IMR-90 (cell line): ENCODE data around the gene PRM2. TPM values are rescaled to one million over a fixed set of nuclear protein-coding genes. Genes with fewer than 3 reads are reported as not detected.
A peak's percentile ranks its signal among the peaks of the same experiment; 100 is the strongest.

Experiments
- ATAC-seq: fragments of 200-7000 bp; cut with Tn5 transposase; 2 replicates; pipeline ENCODE4 v1.9.1; 2020; ENCODE audit warnings: low read depth, mild to moderate bottlenecking, moderate library complexity
- BruUV-seq: library from RNA; stranded (reverse); fragments of 400-500 nt; replicated peaks from 2 replicates; lab custom pipeline; 2021; lab: Mats Ljungman, UMichigan
- CTCF ChIA-PET: fragments of 300-600 bp; formaldehyde crosslinking; extraction: SDS; loops from one replicate; lab custom pipeline; 2021; ENCODE audit warnings: antibody characterized with exemption; lab: Yijun Ruan, JAX
- POLR2A ChIA-PET: fragments of 300-600 bp; sonication (Branson Sonifier 250); formaldehyde crosslinking; loops from one replicate; lab custom pipeline; 2022; ENCODE audit warnings: antibody characterized with exemption; ENCODE audit not compliant: unreplicated experiment; lab: Charles Lee
- DNase-seq: peaks from one replicate; pipeline ENCODE4 v3.0.0; 2013
- H2AFZ ChIP-seq: replicated peaks from 2 replicates; pipeline ENCODE3; 2013; ENCODE audit warnings: low read length, mild to moderate bottlenecking; ENCODE audit not compliant: poor library complexity
- H2AK5ac ChIP-seq: 2 replicates; pipeline ENCODE4 v1.6.1; 2013; ENCODE audit warnings: low read depth, low read length, inconsistent platforms
- H2AK9ac ChIP-seq: replicated peaks from 2 replicates; pipeline ENCODE3; 2013; ENCODE audit warnings: mild to moderate bottlenecking, low read depth, low read length, moderate library complexity; ENCODE audit not compliant: poor library complexity
- H2BK120ac ChIP-seq: 2 replicates; pipeline ENCODE4 v1.6.1; 2013; ENCODE audit warnings: low read depth, low read length, inconsistent platforms
- H2BK15ac ChIP-seq: 3 replicates; pipeline ENCODE4 v1.6.1; 2013; ENCODE audit warnings: low read depth, low read length, inconsistent platforms
- H2BK20ac ChIP-seq: 2 replicates; pipeline ENCODE4 v1.6.1; 2013; ENCODE audit warnings: low read depth, mild to moderate bottlenecking, inconsistent platforms, low read length, moderate library complexity
- H2BK5ac ChIP-seq: 2 replicates; pipeline ENCODE4 v1.6.1; 2013; ENCODE audit warnings: mild to moderate bottlenecking, low read depth, low read length, inconsistent platforms; ENCODE audit not compliant: poor library complexity, severe bottlenecking
- H3K14ac ChIP-seq: replicated peaks from 2 replicates; pipeline ENCODE4 v1.6.1; 2013; ENCODE audit warnings: low read depth, low read length, inconsistent platforms
- H3K18ac ChIP-seq: 2 replicates; pipeline ENCODE4 v1.6.1; 2013; ENCODE audit warnings: low read depth, low read length, control low read depth
- H3K23ac ChIP-seq: 2 replicates; pipeline ENCODE4 v1.6.1; 2013; ENCODE audit warnings: low read depth, low read length, inconsistent platforms
- H3K27ac ChIP-seq: 2 replicates; pipeline ENCODE4 v1.5.1; 2013; ENCODE audit warnings: mild to moderate bottlenecking, control low read depth, low read length; ENCODE audit not compliant: insufficient read depth
- H3K27me3 ChIP-seq: 2 replicates; pipeline ENCODE4 v1.6.1; 2013; ENCODE audit warnings: low read length; ENCODE audit not compliant: control insufficient read depth, insufficient read depth
- H3K36me3 ChIP-seq: 2 replicates; pipeline ENCODE4 v1.6.1; 2013; ENCODE audit warnings: low read length, mixed read lengths; ENCODE audit not compliant: control insufficient read depth, insufficient read depth
- H3K4ac ChIP-seq: 2 replicates; pipeline ENCODE4 v1.6.1; 2013; ENCODE audit warnings: low read depth, low read length, inconsistent platforms
- H3K4me1 ChIP-seq: 2 replicates; pipeline ENCODE4 v1.6.1; 2013; ENCODE audit warnings: low read length, mixed read lengths; ENCODE audit not compliant: control insufficient read depth, insufficient read depth
- H3K4me2 ChIP-seq: 2 replicates; pipeline ENCODE4 v1.6.1; 2013; ENCODE audit warnings: low read depth, mild to moderate bottlenecking, control low read depth, low read length, moderate library complexity
- H3K4me3 ChIP-seq: 2 replicates; pipeline ENCODE4 v1.5.1; 2013; ENCODE audit warnings: low read depth, mild to moderate bottlenecking, control low read depth, low read length, moderate library complexity; ENCODE audit not compliant: insufficient read depth
- H3K56ac ChIP-seq: 2 replicates; pipeline ENCODE4 v1.6.1; 2013; ENCODE audit warnings: low read length, inconsistent platforms; ENCODE audit not compliant: insufficient read depth; ENCODE audit errors: extremely low read depth
- H3K79me1 ChIP-seq, 2 experiments: 2 replicates each; pipeline ENCODE4 v1.6.1; 2013; ENCODE audit warnings: low read length in 2 of 2, inconsistent platforms in 1 of 2, low read depth in 1 of 2
- H3K9ac ChIP-seq: 2 replicates; pipeline ENCODE4 v1.6.1; 2013; ENCODE audit warnings: low read depth, low read length, control low read depth
- H3K9me1 ChIP-seq: 2 replicates; pipeline ENCODE4 v1.6.1; 2013; ENCODE audit warnings: low read length, inconsistent platforms; ENCODE audit not compliant: insufficient read depth
- H3K9me3 ChIP-seq: 2 replicates; pipeline ENCODE4 v1.6.1; 2013; ENCODE audit warnings: low read length; ENCODE audit not compliant: control insufficient read depth, insufficient read depth
- H4K20me1 ChIP-seq: 2 replicates; pipeline ENCODE4 v1.6.1; 2013; ENCODE audit warnings: low read length, inconsistent platforms; ENCODE audit not compliant: insufficient read depth
- H4K5ac ChIP-seq: 2 replicates; pipeline ENCODE4 v1.6.1; 2013; ENCODE audit warnings: mild to moderate bottlenecking, low read depth, low read length, control low read depth
- H4K8ac ChIP-seq, 2 experiments: 2 replicates each; pipeline ENCODE4 v1.6.1; 2013; ENCODE audit warnings: low read depth in 2 of 2, low read length in 2 of 2, control low read depth in 1 of 2, inconsistent platforms in 1 of 2
- H4K91ac ChIP-seq: 2 replicates; pipeline ENCODE4 v1.6.1; 2013; ENCODE audit warnings: low read depth, low read length, inconsistent platforms; ENCODE audit not compliant: insufficient read depth
- MXI1 ChIP-seq: IDR thresholded peaks from 2 replicates; pipeline ENCODE4 v1.6.1; 2012; ENCODE audit warnings: low read depth, mild to moderate bottlenecking, low read length, moderate library complexity, borderline replicate concordance
- NFE2L2 ChIP-seq: fragments of 150-350 bp; IDR thresholded peaks from 2 replicates; pipeline ENCODE4 v1.6.1; 2016; ENCODE audit warnings: low read depth, mild to moderate bottlenecking, low read length
- SMC3 ChIP-seq: fragments of 150-350 bp; IDR thresholded peaks from 2 replicates; pipeline ENCODE4 v1.6.1; 2016; ENCODE audit warnings: low read depth, mild to moderate bottlenecking, antibody characterized with exemption, low read length, moderate library complexity
- dilution Hi-C: fragments of 300-500 bp; cut with HindIII; formaldehyde crosslinking; loops from one replicate; pipeline ENCODE4 v1.14.3; 2018; ENCODE audit warnings: low sequenced_read_pairs; ENCODE audit not compliant: unreplicated experiment
- in situ Hi-C: fragments of 300-500 bp; cut with MboI; formaldehyde crosslinking; loops from 3 replicates; pipeline ENCODE4 v1.14.3; 2019; ENCODE audit warnings: low sequenced_read_pairs, inconsistent platforms, mixed read lengths
- intact Hi-C: fragments of 100-400 bp; cut with micrococcal nuclease; formaldehyde crosslinking; loops from 2 replicates; pipeline ENCODE4 v1.10.0; 2022
- polyA plus RNA-seq, 3 experiments: library from polyadenylated mRNA; depleted of rRNA; stranded (reverse); fragments of >200 nt; gene quantifications; 2 replicates each; pipeline ENCODE4 v1.2.3, GENCODE V29; 2012; ENCODE audit warnings: low replicate concordance in 1 of 3
- total RNA-seq: library from RNA; depleted of rRNA; stranded (reverse); fragments of >200 nt; gene quantifications from 2 replicates; pipeline ENCODE4 v1.2.3, GENCODE V29; 2012
- TF ChIP-seq, protein P1 (sequence below): conservative IDR thresholded peaks from 2 replicates; pipeline ENCODE4 v1.5.1; 2012; ENCODE audit warnings: mild to moderate bottlenecking, low read depth, low read length, improper control_type of control experiment

The PRM2 gene
- total and polyA plus RNA-seq, 2 of the 4 experiments (the other 2 are of a cell fraction), result not detected

DNA sequence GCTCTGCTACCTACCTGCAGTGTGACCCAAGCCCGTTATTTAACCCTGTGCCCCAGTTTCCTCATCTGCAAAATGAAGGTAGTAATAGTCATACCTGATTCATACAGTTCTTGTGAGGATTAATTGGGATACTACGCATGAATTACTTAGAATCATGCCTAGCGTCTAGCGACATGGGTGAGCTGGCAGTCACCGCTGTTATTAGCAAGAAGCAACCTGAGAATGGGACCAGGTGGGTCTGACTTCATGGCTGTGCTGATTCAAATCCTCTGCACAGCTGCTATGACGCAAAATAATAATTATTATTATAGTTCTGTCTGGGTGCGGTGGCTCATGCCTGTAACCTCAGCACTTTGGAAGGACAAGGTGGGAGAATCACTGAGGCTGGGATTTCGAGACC lies 28.1 kb downstream of the PRM2 start (continued):
- TF ChIP-seq SMC3 (no peak), MXI1 (no peak)

DNA sequence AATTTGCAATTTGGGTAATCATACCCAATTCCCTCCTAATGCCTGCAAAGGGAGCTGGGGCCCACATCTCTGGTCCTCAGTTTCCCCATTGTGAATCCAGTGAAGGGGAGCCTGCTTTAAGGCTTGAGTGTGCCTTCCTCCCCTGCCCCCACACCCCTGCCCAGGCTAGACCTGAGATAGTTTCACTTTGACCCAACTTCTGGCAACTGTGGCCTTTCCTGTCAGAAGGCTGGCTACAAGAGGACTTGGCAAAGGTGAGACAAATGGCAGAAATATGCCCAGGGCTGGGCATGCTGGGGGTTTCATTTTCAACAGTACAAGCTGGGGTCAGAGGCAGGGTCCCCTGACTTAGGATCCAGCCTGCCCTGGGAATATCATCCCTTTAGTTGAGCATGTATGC lies 30.3 kb downstream of the PRM2 start:
- Histone ChIP-seq H3K4me3 (no peak overlapping the region), H3K79me1 (no peaks in the 10 kb centered on the region), H3K56ac (no peak overlapping the region), H3K9me3 (no peaks in the 10 kb centered on the region), H4K8ac (no peak overlapping the region), H2AFZ (peak overlapping the region; percentile 40), H2AK9ac (no peak overlapping the region), H3K27me3 (peaks cover 6% of the 10 kb centered on the region), H2BK15ac (no peak overlapping the region), H3K18ac (no peak overlapping the region), H2BK20ac (no peak overlapping the region), H3K14ac (no peak overlapping the region), H3K9ac (no peak overlapping the region), H4K91ac (no peak overlapping the region), H3K4ac (no peak overlapping the region), H3K9me1 (no peaks in the 10 kb centered on the region), H4K20me1 (0 out of 2 replicates have a peak, but pooled peaks cover 7% of the 10 kb centered on the region), H3K23ac (no peak overlapping the region), H3K36me3 (no peaks in the 10 kb centered on the region), H4K5ac (no peak overlapping the region), H3K27ac (no peak overlapping the region), H2BK120ac (no peak overlapping the region), H3K4me1 (no peaks in the 10 kb centered on the region), H2AK5ac (no peak overlapping the region), H2BK5ac (no peak overlapping the region), H3K4me2 (no peak overlapping the region)
- in situ Hi-C loops, result no loop called here
- TF ChIP-seq NFE2L2, result no peak
- TF ChIP-seq, protein P1, sequence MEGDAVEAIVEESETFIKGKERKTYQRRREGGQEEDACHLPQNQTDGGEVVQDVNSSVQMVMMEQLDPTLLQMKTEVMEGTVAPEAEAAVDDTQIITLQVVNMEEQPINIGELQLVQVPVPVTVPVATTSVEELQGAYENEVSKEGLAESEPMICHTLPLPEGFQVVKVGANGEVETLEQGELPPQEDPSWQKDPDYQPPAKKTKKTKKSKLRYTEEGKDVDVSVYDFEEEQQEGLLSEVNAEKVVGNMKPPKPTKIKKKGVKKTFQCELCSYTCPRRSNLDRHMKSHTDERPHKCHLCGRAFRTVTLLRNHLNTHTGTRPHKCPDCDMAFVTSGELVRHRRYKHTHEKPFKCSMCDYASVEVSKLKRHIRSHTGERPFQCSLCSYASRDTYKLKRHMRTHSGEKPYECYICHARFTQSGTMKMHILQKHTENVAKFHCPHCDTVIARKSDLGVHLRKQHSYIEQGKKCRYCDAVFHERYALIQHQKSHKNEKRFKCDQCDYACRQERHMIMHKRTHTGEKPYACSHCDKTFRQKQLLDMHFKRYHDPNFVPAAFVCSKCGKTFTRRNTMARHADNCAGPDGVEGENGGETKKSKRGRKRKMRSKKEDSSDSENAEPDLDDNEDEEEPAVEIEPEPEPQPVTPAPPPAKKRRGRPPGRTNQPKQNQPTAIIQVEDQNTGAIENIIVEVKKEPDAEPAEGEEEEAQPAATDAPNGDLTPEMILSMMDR, result no peak
- dilution Hi-C loops, result no loop called here
- CTCF ChIA-PET, result no interaction called here
- POLR2A ChIA-PET, result no interaction called here
- ATAC-seq (no peak), DNase-seq (no peak)
- intact Hi-C loops, result no loop called here
- no TSS peak for BruUV-seq
